GM12878 (cell line): ENCODE data around the gene ANO4. TPM values are rescaled to one million over a fixed set of nuclear protein-coding genes. Genes with fewer than 3 reads are reported as not detected.

Experiments used
- ATAC-seq: fragments of 200-7000 bp; cut with Tn5 transposase; 3 replicates; pipeline ENCODE4 v1.9.1; 2020; ENCODE audit warnings: mild to moderate bottlenecking, moderate library complexity
- BruUV-seq: library from RNA; stranded (reverse); fragments of 400-500 nt; replicated peaks from 2 replicates; lab custom pipeline; 2021; lab: Mats Ljungman, UMichigan
- CTCF ChIA-PET: fragments of 300-600 bp; sonication (Branson Sonifier 250); formaldehyde crosslinking; extraction: SDS; loops from one replicate; lab custom pipeline; 2021; ENCODE audit warnings: inconsistent platforms; lab: Yijun Ruan, JAX
- POLR2A ChIA-PET: fragments of 350-600 bp; formaldehyde crosslinking; extraction: SDS; loops from one replicate; lab custom pipeline; 2021; ENCODE audit warnings: inconsistent platforms; lab: Charles Lee
- RAD21 ChIA-PET: fragments of 300-600 bp; sonication (Branson Sonifier 250); formaldehyde crosslinking; loops from one replicate; lab custom pipeline; 2023; ENCODE audit warnings: antibody characterized with exemption; ENCODE audit not compliant: unreplicated experiment; lab: Charles Lee
- SMC1A ChIA-PET: fragments of 300-600 bp; sonication (Branson Sonifier 250); formaldehyde crosslinking; loops from one replicate; lab custom pipeline; 2023; ENCODE audit not compliant: unreplicated experiment, uncharacterized antibody; lab: Charles Lee
- DNase-seq: peaks from one replicate; pipeline ENCODE4 v3.0.0-alpha.2; 2011; ENCODE audit warnings: low read depth, low spot score
- FAIRE-seq: peaks from 3 replicates; lab custom pipeline; 2011; peaks lifted over from hg19 to GRCh38; lab: Jason Lieb, UNC
- H2AFZ ChIP-seq: 2 replicates; pipeline ENCODE4 v1.6.0; 2011; ENCODE audit warnings: low read depth, low read length, control low read depth; ENCODE audit not compliant: control insufficient read depth
- H3K27ac ChIP-seq: 2 replicates; pipeline ENCODE4 v1.5.1; 2011; ENCODE audit warnings: control low read depth; ENCODE audit not compliant: control insufficient read depth, insufficient read depth
- H3K27me3 ChIP-seq, 2 experiments: replicated peaks in 1 of 2; 2 replicates each; pipeline versions ENCODE4 v1.6.0 to v1.6.1; 2011; ENCODE audit warnings: low read length in 1 of 2; ENCODE audit not compliant: control insufficient read depth in 2 of 2, insufficient read depth in 2 of 2
- H3K36me3 ChIP-seq, 2 experiments: 2 replicates each; pipeline ENCODE4 v1.5.1; 2011; ENCODE audit warnings: low read length in 1 of 2; ENCODE audit not compliant: control insufficient read depth in 2 of 2, insufficient read depth in 2 of 2
- H3K4me1 ChIP-seq: 2 replicates; pipeline ENCODE4 v1.6.1; 2011; ENCODE audit warnings: mild to moderate bottlenecking, low read length, moderate library complexity, mixed read lengths; ENCODE audit not compliant: control insufficient read depth, insufficient read depth
- H3K4me2 ChIP-seq: 2 replicates; pipeline ENCODE4 v1.6.0; 2011; ENCODE audit warnings: control low read depth; ENCODE audit not compliant: control insufficient read depth, insufficient read depth
- H3K4me3 ChIP-seq: fragments of 200-600 bp; sonication (generic); 2 replicates; pipeline ENCODE4 v1.5.1; 2016
- H3K79me2 ChIP-seq: 2 replicates; pipeline ENCODE4 v1.6.0; 2011; ENCODE audit warnings: low read length; ENCODE audit not compliant: control insufficient read depth, insufficient read depth
- H3K9ac ChIP-seq: 2 replicates; pipeline ENCODE4 v1.8.0; 2011; ENCODE audit warnings: low read length, control low read depth, mixed read lengths; ENCODE audit not compliant: control insufficient read depth, insufficient read depth
- H3K9me3 ChIP-seq: replicated peaks from 3 replicates; pipeline ENCODE4 v1.5.1; 2011; ENCODE audit warnings: mild to moderate bottlenecking, low read length; ENCODE audit not compliant: control insufficient read depth, insufficient read depth
- H4K20me1 ChIP-seq: 2 replicates; pipeline ENCODE4 v1.6.0; 2011; ENCODE audit not compliant: control insufficient read depth, insufficient read depth
- BHLHE40 ChIP-seq, 2 experiments: fragments of 450-650 bp in 1 of 2; IDR thresholded peaks; 2 replicates each; pipeline ENCODE4 v1.6.1; 2011 to 2017; ENCODE audit warnings: low read depth in 2 of 2, borderline replicate concordance in 1 of 2, improper control_type of control experiment in 1 of 2, low read length in 1 of 2, mild to moderate bottlenecking in 1 of 2
- CREM ChIP-seq: IDR thresholded peaks from 2 replicates; pipeline ENCODE4 v1.6.1; 2014; ENCODE audit warnings: antibody characterized with exemption, low read depth
- NR2F1 ChIP-seq: fragments of 450-650 bp; conservative IDR thresholded peaks from 2 replicates; pipeline ENCODE4 v1.6.1; 2017; ENCODE audit warnings: mild to moderate bottlenecking
- NRF1 ChIP-seq: conservative IDR thresholded peaks from 2 replicates; pipeline ENCODE4 v1.6.1; 2011; ENCODE audit warnings: mild to moderate bottlenecking, low read depth, low read length, improper control_type of control experiment
- ZBED1 ChIP-seq: IDR thresholded peaks from 2 replicates; pipeline ENCODE4 v1.6.1; 2016; ENCODE audit warnings: borderline replicate concordance
- ZBTB4 ChIP-seq: fragments of 450-650 bp; formaldehyde crosslinking; IDR thresholded peaks from 2 replicates; pipeline ENCODE4 v1.4.0; 2022; ENCODE audit warnings: mild to moderate bottlenecking, moderate library complexity
- ZNF217 ChIP-seq: fragments of 450-650 bp; IDR thresholded peaks from 2 replicates; pipeline ENCODE4 v1.6.1; 2017; ENCODE audit warnings: antibody characterized with exemption, mild to moderate bottlenecking
- WGBS: methylation state at CpG from one replicate; pipeline ENCODE4 v1.1.6; 2016; ENCODE audit warnings: low lambda C conversion rate; ENCODE audit not compliant: insufficient replicate concordance, insufficient coverage; ENCODE audit errors: missing lambda C conversion rate; 5-methylcytosine and 5-hydroxymethylcytosine counted together
- in situ Hi-C: fragments of 300-500 bp; cut with MboI; formaldehyde crosslinking; loops from 9 replicates; pipeline ENCODE4 v1.14.3; 2018; ENCODE audit warnings: mixed read lengths
- intact Hi-C: fragments of 100-400 bp; cut with micrococcal nuclease; formaldehyde crosslinking; loops from one replicate; pipeline ENCODE4 v1.14.2; 2022; ENCODE audit not compliant: unreplicated experiment
- polyA plus RNA-seq, 11 experiments: library from polyadenylated mRNA; depleted of rRNA in 4 of 11; unstranded in 6 of 11; stranded (reverse) in 5 of 11; fragments of >200 nt; fragmentation: Nextera tagmentation in 4 of 11; fragmentation: Illumina TruSeq in 1 of 11; extraction: Ambion mirVana in 4 of 11; extraction: Trizol in 1 of 11; gene quantifications; 1 replicate in 1 of 11; 2 replicates in 10 of 11; pipeline versions ENCODE4 v1.2.1 to v1.2.3, GENCODE V29; 2011 to 2016; ENCODE audit warnings: inconsistent platforms in 2 of 11, missing spikeins in 2 of 11, low read depth in 1 of 11
- total RNA-seq, 4 experiments: library from RNA; depleted of rRNA in 3 of 4; stranded (reverse); fragments of >200 nt in 3 of 4; fragmentation: Illumina TruSeq in 1 of 4; extraction: Trizol in 1 of 4; gene quantifications; 2 replicates each; pipeline versions ENCODE4 v1.2.1 to v1.2.3, GENCODE V29; 2013 to 2021
- TF ChIP-seq, protein P1 (sequence below): fragments of 450-650 bp; formaldehyde crosslinking; IDR thresholded peaks from 2 replicates; pipeline ENCODE4 v1.5.0; 2022; ENCODE audit warnings: mild to moderate bottlenecking, missing genetic modification characterization

ANO4 gene
- total and polyA plus RNA-seq, 10 of the 15 experiments (the other 5 are each of a cell fraction or from before 2014, with no cell fraction given), result not detected

GRCh38 chr12:100920493-100920892 lies 125.9 kb downstream of the ANO4 start:
- RAD21 ChIA-PET, result no interaction called here
- POLR2A ChIA-PET, result no interaction called here
- SMC1A ChIA-PET, result interaction anchor here (1.5 kb wide), 1 partner anchor 10 kb away, joined by 3 read pairs; no protein-coding TSS in a partner anchor
- no peak for ATAC-seq
- H3K27ac ChIP-seq, result no peak overlapping the region
- no peak for FAIRE-seq
- no peak overlapping the region for H3K4me2 ChIP-seq
- no peak for DNase-seq
- H3K79me2 ChIP-seq, result no peaks in the 10 kb centered on the region
- no peak overlapping the region for H2AFZ ChIP-seq
- no peaks in the 10 kb centered on the region for H3K27me3 ChIP-seq
- no peak overlapping the region for H3K9ac ChIP-seq
- H4K20me1 ChIP-seq, result no peaks in the 10 kb centered on the region
- in situ Hi-C loops, result no loop called here
- TF ChIP-seq NRF1 (no peak), CREM (no peak), ZBTB4 (CRISPR knock-in tag) (no peak), BHLHE40 (IDR thresholded peaks at IDR 0.05; ENCODE audit: borderline replicate concordance in 1 of 2, low read depth in 2 of 2, low read length in 1 of 2) (no peak), ZBED1 (no peak), NR2F1 (no peak), ZNF217 (no peak)
- TF ChIP-seq, protein P1, sequence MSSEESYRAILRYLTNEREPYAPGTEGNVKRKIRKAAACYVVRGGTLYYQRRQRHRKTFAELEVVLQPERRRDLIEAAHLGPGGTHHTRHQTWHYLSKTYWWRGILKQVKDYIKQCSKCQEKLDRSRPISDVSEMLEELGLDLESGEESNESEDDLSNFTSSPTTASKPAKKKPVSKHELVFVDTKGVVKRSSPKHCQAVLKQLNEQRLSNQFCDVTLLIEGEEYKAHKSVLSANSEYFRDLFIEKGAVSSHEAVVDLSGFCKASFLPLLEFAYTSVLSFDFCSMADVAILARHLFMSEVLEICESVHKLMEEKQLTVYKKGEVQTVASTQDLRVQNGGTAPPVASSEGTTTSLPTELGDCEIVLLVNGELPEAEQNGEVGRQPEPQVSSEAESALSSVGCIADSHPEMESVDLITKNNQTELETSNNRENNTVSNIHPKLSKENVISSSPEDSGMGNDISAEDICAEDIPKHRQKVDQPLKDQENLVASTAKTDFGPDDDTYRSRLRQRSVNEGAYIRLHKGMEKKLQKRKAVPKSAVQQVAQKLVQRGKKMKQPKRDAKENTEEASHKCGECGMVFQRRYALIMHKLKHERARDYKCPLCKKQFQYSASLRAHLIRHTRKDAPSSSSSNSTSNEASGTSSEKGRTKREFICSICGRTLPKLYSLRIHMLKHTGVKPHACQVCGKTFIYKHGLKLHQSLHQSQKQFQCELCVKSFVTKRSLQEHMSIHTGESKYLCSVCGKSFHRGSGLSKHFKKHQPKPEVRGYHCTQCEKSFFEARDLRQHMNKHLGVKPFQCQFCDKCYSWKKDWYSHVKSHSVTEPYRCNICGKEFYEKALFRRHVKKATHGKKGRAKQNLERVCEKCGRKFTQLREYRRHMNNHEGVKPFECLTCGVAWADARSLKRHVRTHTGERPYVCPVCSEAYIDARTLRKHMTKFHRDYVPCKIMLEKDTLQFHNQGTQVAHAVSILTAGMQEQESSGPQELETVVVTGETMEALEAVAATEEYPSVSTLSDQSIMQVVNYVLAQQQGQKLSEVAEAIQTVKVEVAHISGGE (CRISPR knock-in tag), result no peak
- TF ChIP-seq, all 136 proteins: peak for 0
- Histone ChIP-seq H3K4me3 (no peak overlapping the region), H3K4me1 (no peaks in the 10 kb centered on the region), H3K36me3 (no peaks in the 10 kb centered on the region), H3K9me3 (no peaks in the 10 kb centered on the region)
- no TSS peak for BruUV-seq
- intact Hi-C loops, result no loop called here
- CTCF ChIA-PET, result interaction anchor here (0.5 kb wide), 1 partner anchor 835 kb away, joined by 4 read pairs; no protein-coding TSS in a partner anchor
- WGBS, result 14% methylated on average over 4 of the region's 4 CpGs
